Heart right ventricle (tissue), 16 donors: ENCODE measurements around the gene RPL3. TPM values are rescaled to one million over a fixed set of nuclear protein-coding genes. Genes with fewer than 3 reads are reported as not detected.

Experiments used
- ATAC-seq, 8 donors: fragments of 200-7000 bp; cut with Tn5 transposase; one replicate each; pipeline ENCODE4 v1.9.1; 2020; ENCODE audit warnings: mild to moderate bottlenecking in 8 of 8, moderate library complexity in 8 of 8, moderate number of reproducible peaks in 1 of 8
- DNase-seq, 2 donors: peaks; one replicate each; pipeline ENCODE4 v3.0.0-alpha.2; 2020
- H3K27ac ChIP-seq, 10 donors: fragments of 200-600 bp; sonication (generic) in 2 of 10; one replicate each; pipeline versions ENCODE4 v1.5.0 to v1.8.0; 2020 to 2022; ENCODE audit warnings: mild to moderate bottlenecking in 3 of 10
- H3K27me3 ChIP-seq, 7 donors: fragments of 200-600 bp; one replicate each; pipeline ENCODE4 v1.8.0; 2021 to 2022; ENCODE audit warnings: mild to moderate bottlenecking in 2 of 7
- H3K36me3 ChIP-seq, 9 donors: fragments of 200-600 bp; sonication (generic) in 1 of 9; one replicate each; pipeline versions ENCODE4 v1.5.0 to v1.8.0; 2020 to 2022; ENCODE audit warnings: mild to moderate bottlenecking in 2 of 9
- H3K4me1 ChIP-seq, 9 donors: fragments of 200-600 bp; sonication (generic) in 1 of 9; one replicate each; pipeline versions ENCODE4 v1.5.0 to v1.8.0; 2020 to 2022; ENCODE audit warnings: mild to moderate bottlenecking in 4 of 9
- H3K4me3 ChIP-seq, 10 donors: fragments of 200-600 bp; sonication (generic) in 2 of 10; one replicate each; pipeline versions ENCODE4 v1.5.0 to v1.8.0; 2020 to 2022; ENCODE audit warnings: mild to moderate bottlenecking in 7 of 10, moderate library complexity in 2 of 10
- H3K9me3 ChIP-seq, 11 donors: fragments of 200-600 bp in 10 of 11; sonication (generic) in 2 of 11; one replicate each; pipeline versions ENCODE4 v1.5.0 to v1.8.0; 2013 to 2022; ENCODE audit warnings: mild to moderate bottlenecking in 2 of 11, control low read depth in 1 of 11, moderate library complexity in 1 of 11
- WGBS, 2 donors: extraction: QIAGEN DNeasy Blood & Tissue Kit; methylation state at CpG; one replicate each; pipeline ENCODE4 v1.1.7; 2013; ENCODE audit warnings: inconsistent platforms in 1 of 2; 5-methylcytosine and 5-hydroxymethylcytosine counted together
- intact Hi-C, 10 donors: fragments of 100-400 bp; cut with DNase I; formaldehyde crosslinking; loops; one replicate each; pipeline versions ENCODE4 v1.11.1 to v1.14.2; 2022
- polyA plus RNA-seq, 2 donors: library from polyadenylated mRNA; stranded (reverse); fragments of 200-250 nt; gene quantifications; one replicate each; pipeline ENCODE4 v1.2.3, GENCODE V29; 2013
- total RNA-seq, 10 donors: library from RNA; stranded (reverse); fragmentation: NEBNext Ultra II Directional in 3 of 10; extraction: Animal tissue kit (Norgen Biotek cat#: 25700) in 3 of 10; gene quantifications; one replicate each; pipeline versions ENCODE4 v1.2.1 to v1.2.4, GENCODE V29; 2021 to 2023
- TF ChIP-seq, protein P1 (sequence below), 9 donors: fragments of 200-600 bp; sonication (generic) in 2 of 9; IDR thresholded peaks; one replicate each; pipeline versions ENCODE4 v1.5.0 to v1.8.0; 2021 to 2022; ENCODE audit warnings: antibody characterized with exemption in 9 of 9, mild to moderate bottlenecking in 5 of 9, moderate library complexity in 1 of 9
- donor health status: Arrhythmogenic right ventricular cardiomyopathy.
- donor health status: ischemic (EF 13 %, LVEDD 7.1; RV severe dilation, severe dysfunction).
- donor health status: healthy with polysubstance abuse.
- donor health status: DM: no; HTN: yes; CAD: no.
- donor health status: DM: no; HTN: no; CAD: no.
- donor health status: ischemic (EF 25% LVEDD 6.9; RV normal size, moderate dysfunction).
- donor health status: ischemic (EF 25% LVEDD 5.7; RV mildly dilated, moderate dysfunction).
- donor health status: healthy.
- donor health status: DM: yes; HTN: yes; CAD: no.
- donor health status: Ischemic cardiomyopathy.
- donor health status: ischemic (EF 35%, LVEDD 5.7; RV mildly dilated, moderate dysfunction).
- donor health status: nonischemic (EF 11% LVEDD 7.7; RV severe dilation, severe dysfunction).
- donor health status: DM: yes; HTN: yes; CAD: no.
- donor health status: PGD.
- donor health status: ischemic (EF 29% LVEDD 5.4; RV normal size, mild dysfunction).
- donor health status: nonischemic (EF 23%, LVEDD 6.1; RV moderate dilation, normal function).

Gene RPL3
- total and polyA plus RNA-seq, 12 donors = 215 to 1,621 (median 332) TPM

DNA sequence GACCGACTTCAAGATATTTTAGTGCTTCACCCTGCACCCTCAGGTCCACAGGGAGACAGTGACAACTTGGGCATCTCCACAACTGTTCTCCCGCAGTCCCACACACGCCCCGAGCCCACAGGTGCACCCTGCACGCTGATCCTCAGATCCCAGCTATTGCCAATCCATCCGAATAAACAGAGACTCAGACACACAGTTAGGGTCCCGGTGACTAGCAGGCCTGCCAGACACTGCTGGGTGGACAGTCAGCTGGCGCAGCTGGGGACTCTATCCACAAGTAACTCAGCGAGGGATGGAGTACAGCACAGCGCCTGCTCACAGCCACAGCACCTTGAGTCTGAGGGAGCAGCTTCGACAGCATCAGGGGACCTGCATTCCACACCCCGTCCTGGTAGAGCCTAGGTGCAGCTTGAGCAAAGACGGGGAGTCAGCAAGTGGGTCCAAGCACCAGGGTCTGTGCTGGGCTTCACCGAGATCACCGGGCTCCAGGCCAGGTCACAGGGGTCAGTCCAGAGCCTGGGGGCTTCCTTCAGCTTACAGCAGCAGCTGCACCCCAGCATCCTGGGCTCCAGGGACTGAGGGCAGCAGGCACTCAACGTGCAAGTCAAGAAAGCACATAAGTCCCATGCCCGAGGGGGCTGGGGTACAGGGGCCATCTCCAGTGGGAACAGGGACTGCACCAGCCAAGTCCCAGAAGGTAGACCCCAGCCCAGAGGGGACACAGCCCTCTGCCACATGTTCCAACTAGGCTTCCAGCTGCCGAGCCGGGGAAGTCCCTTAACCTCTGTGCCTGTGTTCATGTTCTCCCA is 7.6 kb downstream of the RPL3 start:
- Histone ChIP-seq H3K9me3 (no peaks in the 10 kb centered on the region), H3K27me3 (no peaks in the 10 kb centered on the region), H3K27ac (no peak overlapping the region), H3K4me1 (peaks cover 27 to 82% (median 64%) of the 10 kb centered on the region in 9 donors), H3K36me3 (peaks cover 20 to 57% (median 48%) of the 10 kb centered on the region in 9 donors), H3K4me3 (no peak overlapping the region)
- TF ChIP-seq, protein P1, sequence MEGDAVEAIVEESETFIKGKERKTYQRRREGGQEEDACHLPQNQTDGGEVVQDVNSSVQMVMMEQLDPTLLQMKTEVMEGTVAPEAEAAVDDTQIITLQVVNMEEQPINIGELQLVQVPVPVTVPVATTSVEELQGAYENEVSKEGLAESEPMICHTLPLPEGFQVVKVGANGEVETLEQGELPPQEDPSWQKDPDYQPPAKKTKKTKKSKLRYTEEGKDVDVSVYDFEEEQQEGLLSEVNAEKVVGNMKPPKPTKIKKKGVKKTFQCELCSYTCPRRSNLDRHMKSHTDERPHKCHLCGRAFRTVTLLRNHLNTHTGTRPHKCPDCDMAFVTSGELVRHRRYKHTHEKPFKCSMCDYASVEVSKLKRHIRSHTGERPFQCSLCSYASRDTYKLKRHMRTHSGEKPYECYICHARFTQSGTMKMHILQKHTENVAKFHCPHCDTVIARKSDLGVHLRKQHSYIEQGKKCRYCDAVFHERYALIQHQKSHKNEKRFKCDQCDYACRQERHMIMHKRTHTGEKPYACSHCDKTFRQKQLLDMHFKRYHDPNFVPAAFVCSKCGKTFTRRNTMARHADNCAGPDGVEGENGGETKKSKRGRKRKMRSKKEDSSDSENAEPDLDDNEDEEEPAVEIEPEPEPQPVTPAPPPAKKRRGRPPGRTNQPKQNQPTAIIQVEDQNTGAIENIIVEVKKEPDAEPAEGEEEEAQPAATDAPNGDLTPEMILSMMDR (IDR thresholded peaks at IDR 0.05) = no peak
- ATAC-seq (peak in 1 of 8 donors; percentile 5), DNase-seq (no peak)
- WGBS, 2 donors = 86% methylated on average over 19 of the region's 19 CpGs
- intact Hi-C loops = loop anchor here in 9 of 10 donors (1.0 to 10.0 kb wide), 7 partner anchors 69 to 527 kb away; partner anchors contain the start of genes ATF4 (in 3 of the 9) and PDGFB (in 1 of the 9)

DNA sequence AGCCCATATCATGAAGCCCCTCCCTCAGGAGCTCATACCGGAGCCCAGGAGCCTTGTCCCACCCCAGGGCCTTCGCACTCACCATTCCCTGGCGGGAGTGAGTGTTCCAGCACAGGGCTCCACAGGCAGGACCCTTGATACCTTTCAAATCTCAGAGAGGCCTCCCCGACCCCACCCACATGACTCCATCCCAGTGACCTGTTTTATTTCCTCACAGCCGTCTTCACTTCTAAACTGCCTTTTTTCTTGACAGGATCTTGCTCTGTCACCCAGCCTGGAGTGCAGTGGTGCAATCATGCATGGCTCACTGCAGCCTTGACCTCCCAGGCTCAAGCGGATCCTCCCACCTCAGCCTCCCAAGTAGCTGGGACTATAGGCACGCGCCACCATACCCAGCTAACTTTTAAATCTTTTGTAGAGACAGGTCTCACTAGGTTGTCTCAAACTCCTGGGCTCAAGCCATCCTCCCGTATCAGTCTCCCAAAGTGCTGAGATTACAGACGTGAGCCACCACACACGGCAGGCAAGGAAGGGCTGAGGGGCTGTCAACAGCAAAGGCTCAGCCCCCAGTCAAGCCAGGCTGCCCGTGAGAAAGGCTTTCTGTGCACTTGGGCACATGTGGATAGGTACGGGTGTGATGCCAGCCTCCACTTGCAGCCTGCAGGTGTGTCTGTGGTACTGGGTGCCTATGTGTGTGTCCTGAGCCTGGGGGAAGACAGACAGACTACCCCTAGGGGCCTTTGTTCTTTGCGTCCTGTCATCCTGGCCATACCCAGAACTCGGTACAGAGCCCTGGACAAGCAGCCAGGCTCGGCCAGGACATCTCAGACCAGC is 9.3 kb downstream of the RPL3 start:
- H3K27ac ChIP-seq = peak overlapping the region in 2 of 10 donors; percentile 25 to 72
- ATAC-seq = peak in 2 of 8 donors; percentile 1 to 5

DNA sequence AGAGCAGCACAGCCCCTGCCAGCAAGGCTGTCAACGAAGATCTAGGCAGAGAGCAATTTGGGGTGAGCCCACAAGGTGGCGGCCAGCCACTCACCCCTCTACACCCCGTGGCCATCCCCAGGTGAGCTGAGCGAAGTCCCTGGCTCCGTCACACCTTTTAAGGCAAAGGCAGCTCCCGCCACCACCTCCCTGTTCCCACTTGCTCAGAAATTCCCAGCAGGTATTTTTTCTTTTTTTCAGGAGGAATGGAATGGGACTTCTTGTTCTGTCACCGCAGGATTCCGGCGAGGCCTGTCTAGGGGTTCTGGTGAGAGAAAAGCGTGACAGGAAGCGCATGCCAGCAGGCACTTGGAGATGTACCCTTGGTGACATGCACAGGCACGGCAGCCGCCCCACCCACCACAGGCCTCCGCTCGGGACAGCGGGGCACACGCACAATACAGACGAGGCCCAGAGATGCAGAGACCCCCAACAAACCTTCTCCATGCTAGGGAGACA is 10.0 kb downstream of the RPL3 start:
- Histone ChIP-seq H3K9me3 (no peaks in the 10 kb centered on the region), H3K27ac (peak overlapping the region in 9 of 10 donors; percentile 1 to 72 (median 49)), H3K27me3 (no peaks in the 10 kb centered on the region), H3K4me3 (peak overlapping the region in 2 of 10 donors; percentile 3 to 29), H3K36me3 (peaks cover 11 to 33% (median 27%) of the 10 kb centered on the region in 9 donors), H3K4me1 (peaks cover 7 to 64% (median 44%) of the 10 kb centered on the region in 9 donors)
- intact Hi-C loops = loop anchor here in 4 of 10 donors (2.0 to 10.0 kb wide), 4 partner anchors 62 to 139 kb away; partner anchors contain the start of gene PDGFB (in 3 of the 4)
- TF ChIP-seq, protein P1 (IDR thresholded peaks at IDR 0.05) = no peak
- ATAC-seq = peak in 2 of 8 donors; percentile 1 to 5
- 80 to 83% methylated on average over 18 of the region's 18 CpGs for WGBS, 2 donors
- no peak for DNase-seq

More for the DNA sequence above, 9.3 kb downstream of the RPL3 start:
- peaks cover 18 to 40% (median 34%) of the 10 kb centered on the region in 9 donors for H3K36me3 ChIP-seq
- TF ChIP-seq, protein P1 (IDR thresholded peaks at IDR 0.05) = no peak
- no peaks in the 10 kb centered on the region for H3K27me3 ChIP-seq
- no peaks in the 10 kb centered on the region for H3K9me3 ChIP-seq
- H3K4me3 ChIP-seq = no peak overlapping the region
- H3K4me1 ChIP-seq = peaks cover 13 to 71% (median 51%) of the 10 kb centered on the region in 9 donors
- whole genome bisulfite sequencing, 2 donors = 68 to 74% methylated on average over 16 of the region's 16 CpGs
- intact Hi-C loops = loop anchor here (2.0 to 10.0 kb wide), 8 partner anchors 63 to 525 kb away; partner anchors contain the start of genes PDGFB (in 4 of the 10) and ATF4 (in 3 of the 10)
- DNase-seq = no peak
